Type B pancreatic cell (in vitro differentiated cells): ENCODE measurements around the gene UGT2A1. TPM values are rescaled to one million over a fixed set of nuclear protein-coding genes. Genes with fewer than 3 reads are reported as not detected.

Experiments used
- DNase-seq: peaks from one replicate; pipeline ENCODE4 v3.0.0; 2021; ENCODE audit warnings: mixed read lengths; ENCODE audit not compliant: unreplicated experiment; ENCODE audit errors: extremely low spot score
- H3K27ac Mint-ChIP-seq: 2 replicates; pipeline ENCODE4 v1.8.0; 2021; ENCODE audit warnings: mild to moderate bottlenecking, mixed read lengths
- H3K27me3 Mint-ChIP-seq: 2 replicates; pipeline ENCODE4 v1.8.0; 2021; ENCODE audit warnings: mixed read lengths
- H3K36me3 Mint-ChIP-seq: 2 replicates; pipeline ENCODE4 v1.8.0; 2021; ENCODE audit warnings: mixed read lengths
- H3K4me1 Mint-ChIP-seq: one replicate; pipeline ENCODE4 v1.8.0; 2021; ENCODE audit warnings: mixed read lengths; ENCODE audit not compliant: unreplicated experiment
- H3K4me3 Mint-ChIP-seq: 2 replicates; pipeline ENCODE4 v1.8.0; 2021; ENCODE audit warnings: mild to moderate bottlenecking, mixed read lengths
- H3K9me3 Mint-ChIP-seq: 2 replicates; pipeline ENCODE4 v1.8.0; 2021; ENCODE audit warnings: mixed read lengths
- total RNA-seq: library from RNA; stranded (reverse); gene quantifications from 2 replicates; pipeline ENCODE4 v1.2.1, GENCODE V29; 2021; ENCODE audit warnings: low replicate concordance
- TF ChIP-seq, protein P1 (sequence below): fragments of 200-600 bp; sonication (generic); conservative IDR thresholded peaks from 2 replicates; pipeline ENCODE4 v1.5.0; 2021; ENCODE audit warnings: antibody characterized with exemption, mild to moderate bottlenecking

The UGT2A1 gene
- total RNA-seq, 1 donor from 2014 or later: not detected

DNA sequence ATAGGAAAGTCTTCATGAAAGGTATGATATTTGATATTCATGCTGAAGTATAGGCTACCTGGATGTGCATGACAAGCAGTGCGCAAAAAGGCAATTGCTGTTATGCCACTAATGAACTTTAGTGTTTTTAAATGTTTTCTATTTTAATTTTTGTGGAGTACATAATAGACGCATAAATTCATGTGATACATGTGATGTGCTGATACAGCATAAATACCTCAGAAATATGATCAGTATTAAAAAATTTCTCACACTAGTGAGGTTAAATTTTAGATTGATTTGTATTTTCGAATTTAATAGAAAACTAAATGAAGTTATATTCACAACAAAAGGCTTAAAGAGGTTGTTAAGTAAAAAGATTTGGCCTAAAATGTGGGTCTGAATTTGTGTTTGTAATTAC lies 2.2 kb downstream of the UGT2A1 start:
- H3K9me3 Mint-ChIP-seq: no peaks in the 10 kb centered on the region
- no peaks in the 10 kb centered on the region for H3K36me3 Mint-ChIP-seq
- H3K27me3 Mint-ChIP-seq: no peaks in the 10 kb centered on the region
- no peak for DNase-seq
- no peaks in the 10 kb centered on the region for H3K4me1 Mint-ChIP-seq
- TF ChIP-seq, protein P1, sequence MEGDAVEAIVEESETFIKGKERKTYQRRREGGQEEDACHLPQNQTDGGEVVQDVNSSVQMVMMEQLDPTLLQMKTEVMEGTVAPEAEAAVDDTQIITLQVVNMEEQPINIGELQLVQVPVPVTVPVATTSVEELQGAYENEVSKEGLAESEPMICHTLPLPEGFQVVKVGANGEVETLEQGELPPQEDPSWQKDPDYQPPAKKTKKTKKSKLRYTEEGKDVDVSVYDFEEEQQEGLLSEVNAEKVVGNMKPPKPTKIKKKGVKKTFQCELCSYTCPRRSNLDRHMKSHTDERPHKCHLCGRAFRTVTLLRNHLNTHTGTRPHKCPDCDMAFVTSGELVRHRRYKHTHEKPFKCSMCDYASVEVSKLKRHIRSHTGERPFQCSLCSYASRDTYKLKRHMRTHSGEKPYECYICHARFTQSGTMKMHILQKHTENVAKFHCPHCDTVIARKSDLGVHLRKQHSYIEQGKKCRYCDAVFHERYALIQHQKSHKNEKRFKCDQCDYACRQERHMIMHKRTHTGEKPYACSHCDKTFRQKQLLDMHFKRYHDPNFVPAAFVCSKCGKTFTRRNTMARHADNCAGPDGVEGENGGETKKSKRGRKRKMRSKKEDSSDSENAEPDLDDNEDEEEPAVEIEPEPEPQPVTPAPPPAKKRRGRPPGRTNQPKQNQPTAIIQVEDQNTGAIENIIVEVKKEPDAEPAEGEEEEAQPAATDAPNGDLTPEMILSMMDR: no peak
- H3K4me3 Mint-ChIP-seq: no peak overlapping the region
- no peak overlapping the region for H3K27ac Mint-ChIP-seq

DNA sequence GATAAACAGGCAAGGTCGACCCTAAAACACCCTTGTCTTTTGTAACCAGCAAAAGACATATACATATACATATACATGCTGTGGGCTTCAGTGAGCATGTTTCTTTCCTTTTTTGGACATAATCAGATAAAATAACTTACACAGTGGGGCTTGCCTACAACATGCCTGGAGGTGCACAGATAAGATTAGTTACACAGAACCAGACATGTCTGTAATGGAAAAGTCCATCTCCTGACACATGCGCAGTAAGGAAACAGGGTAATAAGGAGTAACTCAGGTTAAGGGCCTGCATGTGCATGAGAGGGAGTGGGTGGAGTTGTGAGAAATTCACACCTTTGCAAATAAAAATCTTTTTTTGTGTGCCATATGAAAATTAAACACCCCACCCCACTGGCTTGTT lies 3.4 kb downstream of the UGT2A1 start:
- TF ChIP-seq, protein P1: no peak
- Mint-ChIP-seq H3K36me3 (no peaks in the 10 kb centered on the region), H3K27ac (no peak overlapping the region), H3K27me3 (no peaks in the 10 kb centered on the region), H3K9me3 (no peaks in the 10 kb centered on the region), H3K4me3 (no peak overlapping the region), H3K4me1 (no peaks in the 10 kb centered on the region)
- no peak for DNase-seq

DNA sequence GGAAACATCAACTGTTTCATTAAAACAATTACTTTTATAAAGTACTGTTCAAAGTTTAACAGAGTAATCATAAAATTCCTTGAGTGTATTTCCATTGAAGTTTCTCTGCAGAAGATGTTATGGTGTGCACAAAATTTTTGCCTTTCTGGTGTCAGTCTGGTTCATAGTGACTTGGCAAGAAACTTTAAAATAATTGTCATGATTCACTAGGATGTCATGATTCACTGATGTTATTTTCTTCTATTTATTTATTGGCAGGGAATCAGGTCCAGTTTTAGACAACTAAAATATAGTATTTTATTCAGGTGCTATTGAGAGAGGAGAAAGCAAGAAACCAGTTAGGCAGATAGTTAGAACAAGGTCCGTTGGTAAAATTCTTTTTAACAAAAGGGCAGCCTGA lies 3.8 kb downstream of the UGT2A1 start:
- Mint-ChIP-seq H3K27ac (no peak overlapping the region), H3K4me3 (no peak overlapping the region), H3K4me1 (no peaks in the 10 kb centered on the region), H3K27me3 (no peaks in the 10 kb centered on the region), H3K36me3 (no peaks in the 10 kb centered on the region), H3K9me3 (no peaks in the 10 kb centered on the region)
- TF ChIP-seq, protein P1: no peak
- DNase-seq: no peak

DNA sequence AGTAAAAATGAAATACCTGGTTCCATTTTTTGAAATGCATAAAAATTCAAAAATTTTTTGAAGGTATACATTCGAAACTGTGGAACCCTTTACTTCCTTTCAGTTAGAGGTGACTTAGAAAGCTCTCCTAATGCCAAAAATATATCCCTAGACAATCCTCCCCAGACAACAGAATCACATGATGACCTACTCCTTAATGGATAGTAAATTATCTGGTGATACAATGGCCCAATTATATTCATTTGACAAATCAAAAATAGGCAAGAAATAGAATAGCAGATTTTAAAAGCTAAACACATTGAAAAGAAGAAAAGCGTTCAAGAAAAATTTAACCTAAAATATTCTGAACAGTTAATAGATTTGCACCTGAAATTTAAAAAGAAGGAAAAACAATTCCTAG lies 10.1 kb downstream of the UGT2A1 start:
- DNase-seq: no peak
- H3K9me3 Mint-ChIP-seq: no peaks in the 10 kb centered on the region
- no peaks in the 10 kb centered on the region for H3K27me3 Mint-ChIP-seq
- H3K36me3 Mint-ChIP-seq: no peaks in the 10 kb centered on the region
- TF ChIP-seq, protein P1: no peak
- H3K27ac Mint-ChIP-seq: no peak overlapping the region
- H3K4me1 Mint-ChIP-seq: no peaks in the 10 kb centered on the region
- no peak overlapping the region for H3K4me3 Mint-ChIP-seq

DNA sequence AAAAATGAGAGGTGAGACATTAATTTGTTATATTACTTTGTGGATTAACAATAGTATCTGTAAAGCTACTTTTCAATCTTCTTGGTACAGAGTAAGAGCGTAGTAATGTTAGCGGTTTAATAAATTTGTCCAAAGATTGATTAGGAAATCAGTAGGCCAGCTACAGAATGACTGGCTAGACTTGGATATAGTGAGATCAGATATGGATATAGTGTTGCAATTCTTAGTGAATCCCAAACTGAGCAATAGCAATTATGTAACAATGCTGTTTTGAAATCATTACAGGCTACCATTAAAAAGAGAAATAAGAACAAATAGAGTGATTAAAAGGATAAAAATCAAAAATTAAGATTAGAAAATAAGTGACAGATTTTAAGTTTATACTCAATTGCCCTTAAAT lies 12.8 kb downstream of the UGT2A1 start:
- H3K9me3 Mint-ChIP-seq: no peaks in the 10 kb centered on the region
- TF ChIP-seq, protein P1: no peak
- no peak overlapping the region for H3K27ac Mint-ChIP-seq
- no peak for DNase-seq
- no peaks in the 10 kb centered on the region for H3K36me3 Mint-ChIP-seq
- no peaks in the 10 kb centered on the region for H3K4me1 Mint-ChIP-seq
- no peaks in the 10 kb centered on the region for H3K27me3 Mint-ChIP-seq
- no peak overlapping the region for H3K4me3 Mint-ChIP-seq

DNA sequence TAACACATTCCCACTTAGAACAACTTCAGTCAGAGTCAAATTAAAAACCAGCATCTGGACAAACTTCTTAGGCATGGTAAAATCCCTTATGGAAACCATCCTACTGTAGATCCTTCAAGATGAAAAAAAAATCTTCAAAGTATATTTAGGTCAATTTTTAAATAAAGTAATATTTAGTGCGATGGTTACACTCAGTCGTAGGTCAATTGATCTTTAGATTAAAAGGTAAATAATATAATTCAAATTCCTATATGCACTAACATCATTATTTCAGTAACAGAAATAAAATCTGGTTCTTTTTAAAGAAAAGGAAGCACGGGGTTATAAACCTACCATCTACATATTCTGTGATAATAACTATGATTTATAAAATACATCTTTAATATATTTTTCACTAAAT lies 13.5 kb downstream of the UGT2A1 start, which contains the start of gene UGT2A2:
TSS of gene UGT2A2 (minus strand) at position 101 of the 400 bp plus-strand sequence. CDS start at position 99, 2 bp downstream.
- Mint-ChIP-seq H3K27ac (no peak within 1 kb of the TSS), H3K36me3 (no peaks in the 10 kb centered on the region), H3K27me3 (no peaks in the 10 kb centered on the region), H3K4me1 (no peaks in the 10 kb centered on the region), H3K9me3 (no peaks in the 10 kb centered on the region), H3K4me3 (no peak within 1 kb of the TSS)
- TF ChIP-seq, protein P1: no peak
- no peak for DNase-seq
